ENCODE measurements around the gene ATAD3C. TPM values are rescaled to one million over a fixed set of nuclear protein-coding genes. Genes with fewer than 3 reads are reported as not detected.

ATAD3C gene
- total RNA-seq, 1 experiment from 2014 or later = 1.4 TPM

- no peak overlapping the region for H3K9ac ChIP-seq (ENCODE audit: low read length)
- intact Hi-C loops (cut with micrococcal nuclease) = no loop called here
- no peak overlapping the region for H3K27ac ChIP-seq (ENCODE audit: low read length)
- peaks cover 4% of the 10 kb centered on the region for H3F3A ChIP-seq (ENCODE audit: low read length, unreplicated experiment)
- no peaks in the 10 kb centered on the region for H3K9me2 ChIP-seq (replicated peaks; ENCODE audit: low read length)
- no peak overlapping the region for H3K4me2 ChIP-seq (ENCODE audit: low read length)
- ChIA-PET CTCF (no interaction called here), POLR2A (ENCODE audit: unreplicated experiment) (no interaction called here)
- H3K4me1 ChIP-seq (ENCODE audit: insufficient read depth, low read length) = peaks cover 30% of the 10 kb centered on the region
- ATAC-seq (no peak), DNase-seq (no peak)
- no peaks in the 10 kb centered on the region for H3K79me2 ChIP-seq (ENCODE audit: low read length)
- no peaks in the 10 kb centered on the region for H3K36me3 ChIP-seq (ENCODE audit: low read depth, low read length)
- H3K27me3 ChIP-seq (ENCODE audit: low read length) = no peaks in the 10 kb centered on the region
- no peak overlapping the region for H3K4me3 ChIP-seq (ENCODE audit: low read length)
- H3K9me3 ChIP-seq (ENCODE audit: low read length) = no peaks in the 10 kb centered on the region
- H4K20me1 ChIP-seq (ENCODE audit: low read length) = no peaks in the 10 kb centered on the region
- H2AFZ ChIP-seq (ENCODE audit: low read length) = no peak overlapping the region
- TF ChIP-seq CTCF (conservative IDR thresholded peaks at IDR 0.05; ENCODE audit: low read depth, low read length) (no peak), EZH2phosphoT487 (IDR thresholded peaks at IDR 0.05; ENCODE audit: borderline replicate concordance, low read length) (no peak), EZH2 (IDR thresholded peaks at IDR 0.05; ENCODE audit: low read length, unreplicated experiment) (no peak)
- no TSS peak for BruUV-seq (replicated peaks)
Measured at GRCh38 chr1:1429671-1430073, 19.8 kb upstream of the ATAD3C start.

- Histone ChIP-seq H3K27ac (ENCODE audit: low read length) (no peak overlapping the region), H3K4me2 (ENCODE audit: low read length) (no peak overlapping the region), H4K20me1 (ENCODE audit: low read length) (no peaks in the 10 kb centered on the region), H3K9ac (ENCODE audit: low read length) (no peak overlapping the region), H3K9me3 (ENCODE audit: low read length) (no peaks in the 10 kb centered on the region), H3K79me2 (ENCODE audit: low read length) (no peaks in the 10 kb centered on the region), H3K4me1 (ENCODE audit: insufficient read depth, low read length) (peaks cover 37% of the 10 kb centered on the region), H3K9me2 (replicated peaks; ENCODE audit: low read length) (no peaks in the 10 kb centered on the region), H3F3A (ENCODE audit: low read length, unreplicated experiment) (peaks cover 4% of the 10 kb centered on the region), H3K36me3 (ENCODE audit: low read depth, low read length) (no peaks in the 10 kb centered on the region), H2AFZ (ENCODE audit: low read length) (0 out of 2 replicates have a peak overlapping the region, but pooled peaks have one; percentile 39), H3K27me3 (ENCODE audit: low read length) (no peaks in the 10 kb centered on the region), H3K4me3 (ENCODE audit: low read length) (no peak overlapping the region)
- POLR2A ChIA-PET (ENCODE audit: unreplicated experiment) = no interaction called here
- intact Hi-C loops (cut with micrococcal nuclease) = no loop called here
- no TSS peak for BruUV-seq (replicated peaks)
- TF ChIP-seq EZH2phosphoT487 (IDR thresholded peaks at IDR 0.05; ENCODE audit: borderline replicate concordance, low read length) = no peak
- TF ChIP-seq CTCF (conservative IDR thresholded peaks at IDR 0.05; ENCODE audit: low read depth, low read length) = no peak; the same call in 1 of the 2 replicates
- no peak for TF ChIP-seq EZH2 (IDR thresholded peaks at IDR 0.05; ENCODE audit: low read length, unreplicated experiment)
- CTCF ChIA-PET = no interaction called here
- DNase-seq (no peak), ATAC-seq (peak; percentile 3; the same call in 1 of the 2 replicates)
Measured at GRCh38 chr1:1430114-1430982, 19.1 kb upstream of the ATAD3C start.

Data from PC-3 (cell line).